Hypothalamus (tissue), 51 donors: ENCODE measurements around the gene ZNF322.

ENCODE experiments used
- DNase-seq, 51 donors: peaks; one replicate each; lab custom pipeline; 2025; lab: John Stamatoyannopoulos, UW

ZNF322 gene

DNA sequence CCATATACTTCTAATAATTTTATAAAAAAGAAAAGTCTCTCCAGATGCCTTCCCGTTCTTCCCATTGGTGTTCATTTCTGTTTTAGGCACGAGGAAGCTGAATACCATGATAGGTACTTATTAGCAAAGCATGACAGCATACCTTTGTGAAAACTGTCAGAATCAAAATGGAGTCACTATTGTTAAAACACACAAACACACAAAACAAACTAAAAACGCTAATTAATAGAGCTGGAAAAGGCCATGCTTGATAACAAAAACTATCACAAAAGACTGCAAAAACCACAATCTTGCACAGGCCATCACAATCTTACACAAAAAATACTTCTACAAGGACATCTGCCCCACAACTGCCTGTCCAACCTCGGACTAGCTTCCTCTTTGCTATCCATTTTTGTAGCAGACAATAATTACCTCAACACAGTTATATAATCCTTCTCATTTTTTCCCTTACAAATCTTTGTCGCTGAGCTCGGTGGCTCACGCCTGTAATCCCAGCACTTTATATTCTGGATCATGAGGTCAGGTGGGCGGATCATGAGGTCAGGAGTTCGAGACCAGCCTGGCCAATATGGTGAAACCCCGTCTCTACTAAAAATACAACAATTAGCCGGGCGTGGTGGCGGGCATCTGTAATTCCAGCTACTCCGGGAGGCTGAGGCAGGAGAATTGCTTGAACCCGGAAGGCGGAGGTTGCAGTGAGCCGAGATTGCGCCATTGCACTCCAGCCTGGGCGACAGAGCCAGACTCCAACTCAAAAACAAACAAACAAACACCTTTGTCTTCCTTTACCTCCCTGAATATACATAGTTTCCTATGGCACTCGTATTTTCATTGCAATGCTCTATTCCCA, 66.0 kb downstream of the ZNF322 start:
- DNase-seq: no peak

DNA sequence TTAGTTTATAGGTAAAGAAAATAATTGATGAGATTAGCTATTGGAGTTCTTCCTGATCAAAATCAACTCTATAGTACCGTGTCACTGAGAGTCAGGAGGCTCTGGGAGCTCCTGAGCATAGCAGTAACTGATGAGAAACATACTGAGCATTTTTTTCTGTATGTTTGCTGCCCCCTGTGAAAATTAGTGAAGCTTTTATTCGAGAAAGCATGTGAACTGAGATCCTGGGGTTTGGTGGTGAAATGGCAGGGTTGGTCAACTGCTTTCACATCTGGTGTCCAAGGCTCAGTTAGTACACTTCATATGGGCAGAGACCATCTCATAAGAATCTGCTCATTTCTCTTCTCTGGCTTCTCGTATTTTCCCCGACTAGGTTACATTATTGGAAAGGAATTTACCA, 66.9 kb downstream of the ZNF322 start:
- no peak for DNase-seq

DNA sequence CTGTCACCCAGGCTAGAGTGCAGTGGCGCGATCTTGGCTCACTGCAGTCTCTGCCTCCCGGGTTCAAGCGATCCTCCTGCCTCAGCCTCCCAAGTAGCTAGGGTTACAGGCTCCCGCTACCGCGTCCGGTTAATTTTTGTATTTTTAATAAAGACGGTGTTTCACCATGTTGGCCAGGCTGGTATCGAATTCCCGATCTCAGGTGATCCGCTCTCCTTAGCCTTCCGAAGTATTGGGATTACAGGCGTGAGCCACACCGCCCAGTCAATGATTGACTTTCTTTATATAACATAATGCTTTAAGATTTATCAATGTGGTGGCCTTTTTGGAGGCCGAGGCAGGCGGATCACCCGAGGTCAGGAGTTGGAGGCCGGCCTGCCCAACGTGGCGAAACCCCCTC, 70.6 kb downstream of the ZNF322 start:
- no peak for DNase-seq
